HL-60 (cell line): ENCODE results near the gene PSAT1.

ENCODE experiments used
- GABPA ChIP-seq: IDR thresholded peaks from 2 replicates; pipeline ENCODE4 v1.6.1; 2012; ENCODE audit warnings: low read depth
- TF ChIP-seq, protein P1 (sequence below): IDR thresholded peaks from one replicate; pipeline ENCODE4 v1.5.1; 2011; ENCODE audit warnings: low read length, control low read depth, inconsistent platforms; ENCODE audit not compliant: insufficient read depth

GRCh38 chr9:78304357-78304756 is 7.4 kb downstream of the PSAT1 start:
- TF ChIP-seq, protein P1, sequence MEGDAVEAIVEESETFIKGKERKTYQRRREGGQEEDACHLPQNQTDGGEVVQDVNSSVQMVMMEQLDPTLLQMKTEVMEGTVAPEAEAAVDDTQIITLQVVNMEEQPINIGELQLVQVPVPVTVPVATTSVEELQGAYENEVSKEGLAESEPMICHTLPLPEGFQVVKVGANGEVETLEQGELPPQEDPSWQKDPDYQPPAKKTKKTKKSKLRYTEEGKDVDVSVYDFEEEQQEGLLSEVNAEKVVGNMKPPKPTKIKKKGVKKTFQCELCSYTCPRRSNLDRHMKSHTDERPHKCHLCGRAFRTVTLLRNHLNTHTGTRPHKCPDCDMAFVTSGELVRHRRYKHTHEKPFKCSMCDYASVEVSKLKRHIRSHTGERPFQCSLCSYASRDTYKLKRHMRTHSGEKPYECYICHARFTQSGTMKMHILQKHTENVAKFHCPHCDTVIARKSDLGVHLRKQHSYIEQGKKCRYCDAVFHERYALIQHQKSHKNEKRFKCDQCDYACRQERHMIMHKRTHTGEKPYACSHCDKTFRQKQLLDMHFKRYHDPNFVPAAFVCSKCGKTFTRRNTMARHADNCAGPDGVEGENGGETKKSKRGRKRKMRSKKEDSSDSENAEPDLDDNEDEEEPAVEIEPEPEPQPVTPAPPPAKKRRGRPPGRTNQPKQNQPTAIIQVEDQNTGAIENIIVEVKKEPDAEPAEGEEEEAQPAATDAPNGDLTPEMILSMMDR = no peak
- no peak for TF ChIP-seq GABPA
